ENCODE measurements around the gene MID1.

MID1 gene

DNA sequence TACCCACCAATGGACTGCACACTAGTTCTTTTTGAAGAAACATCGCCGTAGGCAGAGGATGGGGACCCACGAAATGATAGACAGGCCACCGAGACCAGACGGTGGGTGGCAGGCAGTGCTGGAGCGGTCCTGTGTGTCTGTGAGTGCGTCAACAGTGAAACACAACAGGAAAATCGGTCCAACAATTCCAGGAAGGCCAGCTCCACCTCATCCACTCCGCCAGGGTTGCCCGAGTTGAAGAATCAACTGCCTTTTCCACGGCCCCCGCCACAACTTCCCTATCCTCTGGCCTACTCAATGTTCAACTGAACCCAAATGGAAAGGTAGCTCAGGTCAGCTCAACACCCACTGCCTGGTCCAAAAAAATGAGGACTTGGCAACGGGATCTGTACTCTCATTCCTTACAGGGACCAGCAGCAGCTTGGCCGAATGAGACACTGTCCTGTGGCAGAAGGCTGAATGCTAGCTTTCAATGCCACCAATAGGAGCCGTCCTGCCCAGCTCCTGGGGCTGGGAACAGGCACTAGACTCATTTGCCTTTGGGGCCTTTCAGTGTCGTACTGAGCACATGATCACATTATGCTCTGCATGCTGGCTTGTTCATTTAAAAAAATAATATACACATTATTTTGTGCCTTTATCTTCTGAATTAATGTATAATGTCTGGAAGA is 43.5 kb downstream of the MID1 start:
- DNase-seq, result no peak

DNA sequence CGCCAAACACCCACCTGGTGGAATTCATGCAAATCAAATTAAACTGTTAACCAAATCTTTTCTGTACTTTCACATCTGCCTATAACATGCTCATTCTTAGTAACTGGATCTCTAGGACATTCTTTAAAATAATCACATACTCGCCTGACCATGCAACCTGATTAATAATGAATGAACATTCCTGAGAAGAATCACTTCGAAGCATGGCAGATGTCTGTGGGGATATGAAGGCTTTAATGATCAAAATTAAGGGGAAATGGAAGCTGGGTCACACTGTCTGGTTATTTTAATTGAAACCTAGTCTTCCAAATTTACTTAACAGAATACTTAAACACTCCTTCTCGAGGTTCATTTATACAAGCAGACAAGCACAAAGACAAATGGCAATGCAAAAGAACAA is 44.2 kb downstream of the MID1 start:
- DNase-seq, result no peak

DNA sequence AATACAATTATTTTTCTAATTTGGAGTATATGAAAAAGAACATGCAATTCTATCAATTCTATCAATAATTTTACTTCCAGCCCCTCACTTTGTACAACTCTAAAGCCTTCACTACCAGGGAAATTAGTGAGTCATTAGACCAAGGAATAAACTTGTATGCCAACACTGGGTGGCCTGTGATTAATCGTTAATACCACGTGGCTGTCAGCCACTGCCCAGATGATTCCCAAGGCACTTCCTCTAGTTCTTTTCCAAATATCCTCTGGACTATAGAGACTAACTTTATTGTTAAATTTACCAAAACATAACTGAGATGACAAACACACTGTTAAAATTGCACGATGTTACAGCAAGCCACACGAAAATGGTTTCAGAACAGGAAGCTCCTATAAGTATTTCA is 45.7 kb downstream of the MID1 start:
- DNase-seq, result no peak

DNA sequence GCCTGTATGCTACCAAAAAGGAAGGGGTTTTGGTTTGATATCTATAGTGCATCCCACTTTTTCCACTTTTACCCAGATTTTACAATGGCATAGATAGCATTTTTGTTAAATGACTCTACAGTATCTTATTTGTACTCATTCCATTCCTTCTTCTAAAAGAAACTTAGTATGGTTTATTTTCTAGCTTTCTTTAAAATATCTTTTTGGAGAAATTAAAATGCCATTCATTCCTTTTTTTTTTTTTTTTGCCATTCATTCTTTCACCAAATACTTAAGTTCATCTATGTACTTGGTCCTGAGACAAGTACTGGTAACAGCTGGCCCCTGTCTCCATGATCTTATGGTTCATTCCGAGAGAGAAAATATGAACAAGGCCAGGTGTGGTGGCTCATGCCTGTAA is 49.1 kb downstream of the MID1 start:
- DNase-seq, result no peak

DNA sequence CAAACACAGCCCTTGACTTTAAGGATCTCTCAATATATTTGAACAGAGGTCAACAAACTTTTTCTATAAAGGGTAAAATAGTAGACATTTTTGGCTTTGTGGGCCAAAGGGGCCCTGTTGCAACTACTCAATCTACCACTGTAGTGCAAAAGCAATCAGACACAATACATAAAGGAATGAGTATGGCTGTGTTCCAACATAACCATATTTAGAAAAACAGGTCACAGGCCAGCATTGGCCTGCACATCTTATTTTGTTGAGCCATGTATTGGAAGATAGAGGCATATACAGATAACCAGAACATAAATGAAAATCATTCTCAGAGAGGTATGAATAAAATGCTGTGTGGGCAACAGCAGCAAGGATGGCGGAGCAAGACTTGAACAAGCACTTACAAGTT is 49.8 kb downstream of the MID1 start:
- DNase-seq, result no peak

DNA sequence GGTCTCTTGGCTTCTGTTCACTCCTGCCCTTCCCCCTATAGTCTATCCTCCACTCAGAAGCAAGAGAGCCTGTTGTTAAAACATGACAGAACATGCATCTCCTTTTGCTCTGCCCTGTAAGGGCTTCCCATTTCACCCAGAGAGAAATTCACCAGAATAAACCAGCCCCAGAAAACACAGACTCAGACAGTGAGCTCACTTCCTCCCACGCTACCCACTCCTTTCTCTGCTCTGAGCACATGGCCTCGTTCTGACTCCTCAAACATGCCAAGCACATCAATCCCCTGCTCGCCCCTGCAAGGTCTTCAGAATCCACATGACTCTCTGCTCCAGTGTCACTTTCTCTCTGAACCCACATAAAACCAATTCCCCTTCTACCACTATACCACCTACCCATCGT is 50.4 kb downstream of the MID1 start:
- no peak for DNase-seq

DNA sequence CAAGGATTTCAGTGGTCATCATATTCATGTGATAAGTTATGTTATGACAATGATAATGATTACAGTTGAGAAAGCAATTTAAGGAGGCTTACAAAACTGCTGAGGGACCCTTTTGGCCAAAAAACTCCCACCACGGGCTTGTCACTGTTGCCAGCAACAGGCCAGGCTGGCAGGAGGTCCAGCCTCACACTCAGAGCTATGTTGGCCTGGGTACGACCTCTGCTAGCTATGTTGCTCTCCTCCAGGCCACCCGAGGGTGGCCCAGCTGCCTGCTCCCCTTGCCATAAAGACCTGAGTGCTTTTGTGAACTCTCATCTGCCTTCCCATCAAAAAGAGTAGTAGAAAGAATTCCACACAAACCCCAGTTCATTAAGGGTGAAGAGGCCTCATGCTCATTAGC is 52.0 kb downstream of the MID1 start:
- DNase-seq, result no peak

DNA sequence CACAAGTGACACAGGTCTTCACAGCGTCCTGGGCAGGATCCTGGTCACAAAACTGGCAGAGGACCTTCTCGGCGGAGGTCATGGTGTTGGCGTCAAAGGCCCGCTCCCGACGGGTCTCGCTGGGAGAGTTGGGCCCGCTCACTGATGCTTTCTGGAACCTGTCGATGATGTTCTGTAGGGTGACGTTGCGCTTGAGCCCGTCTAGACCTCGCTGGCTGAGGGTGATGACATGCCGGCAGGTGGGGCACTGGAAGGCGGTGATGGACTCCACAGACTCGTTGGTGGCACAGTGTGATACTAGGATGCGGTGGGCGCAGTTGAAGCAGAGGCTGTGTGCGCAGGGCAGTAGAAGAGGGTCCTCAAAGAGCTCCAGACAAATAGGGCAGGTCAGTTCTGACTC is 53.2 kb downstream of the MID1 start:
- DNase-seq, result no peak

DNA sequence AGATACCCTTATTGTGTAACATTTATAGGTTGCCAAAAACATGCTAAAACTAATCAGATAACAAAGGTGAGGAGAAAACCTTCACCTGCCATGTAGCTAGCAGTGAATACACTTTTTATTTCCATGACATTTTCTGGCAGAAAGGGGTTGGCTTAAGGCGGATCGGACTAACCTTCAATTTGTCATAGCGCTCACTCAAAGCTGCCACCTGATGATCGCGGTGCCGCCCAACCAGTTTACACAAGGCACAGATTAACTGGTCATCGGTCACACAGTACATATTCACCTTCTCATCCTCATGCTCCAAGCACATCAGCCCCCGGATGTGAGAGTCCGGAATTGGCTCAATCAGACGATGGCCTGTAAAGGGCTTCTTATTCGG is 53.7 kb downstream of the MID1 start:
- no peak for DNase-seq

DNA sequence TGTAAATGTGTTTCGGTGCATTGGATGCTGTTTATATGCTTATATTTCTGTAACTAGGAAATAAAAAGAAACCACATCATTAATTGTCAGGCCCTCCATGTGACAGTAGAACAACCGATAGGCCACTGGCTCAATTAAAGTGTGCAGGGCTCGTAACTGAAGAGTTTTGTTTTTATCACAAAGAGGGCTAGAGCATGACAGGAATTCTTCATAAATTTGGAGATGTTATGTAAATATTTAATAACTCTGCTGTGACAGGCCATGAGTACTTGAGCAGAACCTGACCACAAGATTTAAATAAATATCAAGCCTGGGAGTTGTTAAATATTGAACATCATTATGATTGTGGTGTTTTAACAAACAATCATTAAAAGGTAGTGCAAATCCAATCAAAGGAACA is 55.9 kb downstream of the MID1 start:
- no peak for DNase-seq

DNA sequence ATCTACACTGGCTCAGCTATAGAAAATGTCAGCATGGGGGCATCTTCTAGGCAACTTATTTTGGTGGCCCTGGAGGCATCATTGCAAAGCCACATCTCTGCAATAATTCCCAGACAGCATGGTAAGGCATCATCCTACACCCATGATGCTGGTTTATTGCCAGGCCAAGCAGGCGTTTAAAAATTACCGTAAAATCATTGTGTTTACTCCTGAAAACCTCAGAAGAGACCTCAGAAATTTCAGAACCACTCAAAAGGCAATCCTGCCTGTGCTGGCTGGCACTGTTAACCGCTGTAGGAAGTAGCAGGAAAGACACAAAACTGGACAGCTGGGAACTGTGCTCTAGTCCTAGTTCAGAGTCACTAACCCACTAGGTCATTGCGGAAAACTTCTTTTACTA is 63.2 kb downstream of the MID1 start:
- no peak for DNase-seq

DNA sequence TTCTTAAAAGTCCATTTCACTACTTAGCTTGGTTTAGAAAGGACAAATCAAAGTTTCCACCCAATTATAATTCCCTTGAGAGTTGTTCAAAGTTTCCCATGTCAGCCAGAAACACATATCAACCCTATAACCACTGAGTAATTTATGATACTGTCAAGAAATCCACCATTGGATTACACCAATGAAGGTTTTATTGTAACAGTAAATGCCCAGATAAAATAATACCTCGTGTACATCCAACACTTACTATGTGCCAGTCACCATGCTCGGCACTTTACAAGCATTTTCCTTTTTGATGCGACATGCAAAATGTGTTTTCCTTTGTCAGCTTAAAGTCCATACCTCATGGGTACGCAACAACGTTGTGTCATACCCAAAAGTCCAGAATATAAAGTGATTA is 64.0 kb downstream of the MID1 start:
- no peak for DNase-seq

DNA sequence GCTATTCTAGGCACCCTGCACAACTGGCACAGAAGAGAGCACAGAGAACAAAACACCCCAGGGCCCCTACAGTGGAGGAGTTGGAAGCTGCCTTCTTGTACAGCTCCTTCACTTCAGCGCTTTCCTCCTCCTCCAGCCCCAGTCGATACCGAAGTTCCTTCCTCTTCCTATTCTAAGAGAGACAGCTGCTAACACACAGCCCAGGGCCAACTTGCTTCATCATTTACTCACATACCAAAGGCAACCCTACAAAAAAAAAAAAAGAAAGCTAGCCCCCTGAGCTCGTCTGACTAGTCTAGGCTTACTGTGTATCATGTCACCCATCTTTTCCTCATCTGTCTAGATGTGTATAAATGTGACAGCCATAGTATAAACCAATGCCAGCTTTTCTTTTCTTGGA is 64.5 kb downstream of the MID1 start:
- DNase-seq, result no peak

DNA sequence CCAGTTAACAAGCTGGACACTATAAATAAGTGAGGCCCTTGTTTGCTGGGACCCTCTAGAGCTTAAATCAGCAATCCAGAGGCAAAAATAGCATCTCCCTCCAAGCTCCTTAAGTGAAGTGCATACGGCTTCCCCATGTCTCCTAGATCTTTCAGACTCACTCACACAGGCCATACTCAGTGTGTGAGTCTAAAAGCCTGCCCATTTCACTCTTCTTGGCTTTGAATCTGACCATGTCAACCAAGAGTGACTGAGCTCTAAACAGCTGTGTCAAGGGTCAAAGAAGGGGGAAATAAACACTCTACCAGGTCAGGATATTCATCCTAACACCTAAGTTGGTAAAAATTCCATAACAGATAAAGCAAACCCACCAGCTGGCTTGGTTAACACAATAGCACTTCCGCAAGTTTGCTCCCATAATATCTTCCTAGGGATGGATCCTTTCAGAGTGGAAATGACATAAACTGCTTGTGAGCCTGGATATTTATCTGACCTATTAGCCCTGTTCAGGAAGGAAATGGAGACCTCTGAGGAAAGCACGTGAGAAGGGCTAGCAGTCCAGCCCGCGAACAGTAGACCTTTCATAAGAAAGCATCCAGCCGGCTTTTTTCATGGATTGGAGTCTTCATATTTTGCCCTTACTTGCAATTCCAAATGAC is 65.6 kb downstream of the MID1 start:
- no peak for DNase-seq

DNA sequence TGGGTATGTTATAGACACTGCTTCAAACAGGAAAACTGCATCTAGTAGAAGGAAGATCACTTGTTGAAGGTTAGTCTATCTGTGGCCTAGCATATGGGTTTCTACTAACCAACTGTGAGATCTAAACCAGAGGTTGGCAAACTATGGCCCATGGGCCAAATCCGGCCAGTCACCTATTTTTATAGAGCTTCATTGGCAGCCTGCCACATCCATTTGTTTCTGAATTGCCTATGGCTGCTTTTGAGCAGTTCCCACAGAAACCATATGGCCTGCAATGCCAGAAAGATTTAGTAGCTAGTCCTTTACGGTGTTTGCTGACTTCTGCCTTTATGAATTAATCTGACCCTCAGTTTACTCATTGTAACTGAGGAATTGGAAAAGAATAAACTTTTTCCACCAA is 71.1 kb downstream of the MID1 start:
- peak; percentile 5 for DNase-seq

DNA sequence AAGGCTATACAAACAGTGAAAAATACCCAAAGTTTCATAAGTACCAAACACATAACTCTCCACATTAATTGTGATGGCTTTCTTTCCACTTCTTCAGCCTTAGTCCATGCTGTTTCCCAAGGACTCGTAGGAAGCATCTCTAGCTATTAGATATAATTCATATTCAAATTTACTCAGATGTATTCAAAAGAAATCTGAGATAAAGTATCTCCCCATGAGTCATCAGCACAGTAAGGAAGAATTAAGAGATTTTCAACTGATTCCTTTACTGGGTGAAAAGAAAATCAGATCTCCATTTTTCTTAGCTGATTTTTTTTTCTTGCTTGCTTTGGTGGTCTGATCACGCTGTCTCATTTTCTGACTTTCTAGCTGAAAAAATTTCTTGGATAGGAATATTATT is 71.7 kb downstream of the MID1 start:
- no peak for DNase-seq

DNA sequence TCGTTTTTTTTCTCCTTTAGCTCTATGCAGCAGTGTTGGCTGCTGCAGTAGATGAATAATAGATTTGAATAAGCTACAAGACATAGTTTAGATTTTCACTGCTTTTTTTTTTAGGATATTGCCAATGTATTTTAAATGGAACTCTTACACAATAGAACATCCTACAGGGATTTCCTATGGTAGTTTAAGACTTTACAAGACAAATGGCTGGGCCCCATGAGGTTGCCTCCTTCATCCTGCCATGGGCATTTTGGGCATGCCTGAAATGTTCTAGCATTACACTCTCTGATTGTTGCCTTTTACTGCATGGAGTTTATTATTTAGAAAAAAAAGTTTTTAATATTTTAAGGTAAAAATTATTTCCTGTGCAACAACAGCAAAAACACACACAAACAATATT is 74.5 kb downstream of the MID1 start:
- no peak for DNase-seq

DNA sequence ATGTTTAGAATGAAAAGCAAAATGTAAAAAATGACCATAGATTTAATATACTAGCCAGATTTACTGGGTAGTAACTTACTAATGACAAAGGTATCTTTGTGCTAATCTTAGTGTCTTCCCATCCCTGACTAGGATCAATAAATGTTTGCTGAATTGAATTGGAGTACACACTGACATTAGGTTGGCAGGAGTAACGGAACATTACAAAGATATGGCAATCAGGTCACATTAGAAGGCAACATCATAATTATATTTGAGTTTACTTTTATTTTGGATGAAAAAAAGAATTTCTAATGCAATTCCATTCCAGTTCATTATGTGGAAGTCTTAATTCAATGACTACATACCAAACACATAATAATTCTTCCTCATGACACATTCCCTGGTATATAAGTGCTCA is 77.8 kb downstream of the MID1 start:
- no peak for DNase-seq

DNA sequence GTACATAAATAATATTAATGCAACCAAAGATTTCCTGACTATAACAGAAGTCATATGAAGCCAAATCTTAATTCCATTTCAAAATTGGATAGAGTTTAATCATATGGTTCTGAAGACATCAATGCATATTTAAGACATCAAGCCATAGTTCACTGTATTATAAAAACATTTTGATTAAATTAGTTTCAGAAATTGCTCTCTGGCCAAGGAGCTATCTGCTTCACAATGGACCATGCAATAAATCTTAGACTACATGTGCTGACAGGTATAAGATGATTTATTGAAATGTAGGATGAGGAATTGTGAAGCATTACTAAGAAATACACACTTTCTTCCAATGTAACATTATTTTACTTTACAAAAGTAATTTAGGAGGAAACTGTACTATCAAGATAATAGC is 81.6 kb downstream of the MID1 start:
- DNase-seq, result no peak

DNA sequence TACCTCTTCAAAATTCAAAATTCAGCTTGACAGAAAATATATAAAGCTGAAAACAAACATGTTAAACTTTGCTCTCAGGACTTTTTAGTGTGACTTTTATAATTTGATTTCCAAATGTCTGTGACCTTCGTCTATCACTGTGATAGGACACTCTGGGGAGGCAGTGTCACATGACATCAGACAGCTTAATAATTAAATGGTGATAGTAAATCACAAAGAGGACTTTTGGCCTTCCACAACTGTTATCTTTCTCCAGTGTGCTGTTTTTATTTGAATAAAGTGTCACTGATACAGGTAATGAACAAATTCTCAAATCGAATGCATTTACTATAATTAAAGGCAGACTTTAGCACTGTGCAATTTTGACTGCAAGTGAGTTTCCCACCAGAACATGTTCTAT is 83.1 kb downstream of the MID1 start:
- no peak for DNase-seq

DNA sequence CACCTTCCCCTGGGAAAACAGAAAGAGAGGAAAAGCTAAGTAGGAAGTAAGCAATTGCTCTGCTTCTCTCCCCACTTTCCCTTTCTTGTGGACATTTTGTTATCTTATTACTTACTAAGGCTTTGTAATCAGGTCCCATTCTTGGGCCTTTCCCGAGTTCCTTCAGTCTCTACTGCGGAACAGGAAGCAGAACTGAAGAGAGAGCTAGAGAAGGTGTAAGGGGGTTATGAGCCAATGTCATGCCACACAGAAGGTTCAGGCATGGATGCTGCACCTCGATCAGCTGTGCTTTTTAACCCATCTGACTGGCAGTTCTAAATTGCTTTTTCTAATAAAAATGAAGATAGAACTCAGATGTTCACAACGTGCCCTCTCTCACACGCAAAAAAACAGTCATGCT is 83.6 kb downstream of the MID1 start:
- DNase-seq, result no peak

DNA sequence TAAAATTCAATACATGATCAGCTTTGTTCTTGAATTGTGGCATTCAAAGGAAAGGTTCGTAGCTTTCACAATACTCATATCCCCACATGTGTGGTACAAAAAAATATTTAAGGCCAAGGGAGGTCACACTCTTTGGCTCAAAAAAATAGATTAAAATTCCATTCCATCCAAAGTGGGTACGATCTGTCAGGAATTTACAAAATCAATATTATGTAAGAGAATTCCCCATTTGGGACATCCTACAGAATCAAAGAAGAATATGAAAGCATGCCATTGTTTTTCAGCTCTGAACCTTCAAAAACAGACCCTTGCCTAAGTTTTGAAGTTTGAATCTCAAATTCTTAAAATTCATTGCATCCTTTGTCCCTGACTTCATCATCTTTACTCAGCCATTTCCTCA is 85.8 kb downstream of the MID1 start:
- DNase-seq, result no peak

DNA sequence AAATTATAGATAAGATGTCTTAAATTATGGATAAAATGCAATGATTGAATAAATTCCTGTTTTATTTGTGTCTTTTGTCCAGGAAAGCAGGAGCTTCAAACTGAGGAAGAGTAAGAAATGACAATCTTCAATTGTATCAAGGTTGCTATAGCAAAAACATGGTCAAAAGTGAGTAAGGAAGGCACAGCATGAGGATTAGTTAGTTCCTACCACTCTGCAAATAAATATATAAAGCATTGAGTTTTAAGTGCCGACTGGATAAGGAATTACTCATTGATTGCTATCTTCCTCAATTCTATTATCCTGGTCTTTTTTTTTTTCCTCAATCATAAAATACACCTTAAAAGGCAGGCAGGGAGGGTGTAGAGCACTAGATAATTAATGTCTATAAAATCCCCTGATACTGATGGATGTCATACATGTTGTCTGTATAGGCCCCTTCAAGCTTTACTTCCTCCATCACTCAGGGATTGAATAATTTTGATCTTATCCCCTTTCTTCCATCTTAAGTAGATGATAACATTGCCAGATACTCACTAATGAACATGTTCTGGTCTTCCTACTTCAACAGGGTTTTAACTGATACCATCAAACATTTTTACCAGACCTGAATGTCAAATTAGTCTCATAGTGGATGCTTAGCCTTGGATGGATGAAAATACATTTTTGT is 86.6 kb downstream of the MID1 start:
- no peak for DNase-seq

DNA sequence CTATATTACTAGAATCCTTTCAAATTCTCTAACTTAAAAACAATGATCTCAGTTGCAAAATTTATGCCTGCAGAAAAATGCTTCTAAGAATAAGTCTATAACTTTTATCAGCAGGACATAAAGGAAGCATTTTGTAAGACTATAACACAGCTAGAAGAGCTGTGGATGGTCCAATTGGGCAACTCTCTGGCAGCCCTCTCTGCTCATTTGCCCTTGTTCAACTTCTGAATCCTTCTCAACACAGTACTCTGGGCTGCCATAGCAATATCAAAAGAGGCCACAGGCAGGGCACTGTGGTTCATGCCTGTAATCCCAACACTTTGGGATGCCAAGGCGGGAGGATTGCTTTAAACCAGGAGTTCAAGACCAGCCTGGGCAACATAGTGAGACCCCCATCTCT is 88.5 kb downstream of the MID1 start:
- no peak for DNase-seq

DNA sequence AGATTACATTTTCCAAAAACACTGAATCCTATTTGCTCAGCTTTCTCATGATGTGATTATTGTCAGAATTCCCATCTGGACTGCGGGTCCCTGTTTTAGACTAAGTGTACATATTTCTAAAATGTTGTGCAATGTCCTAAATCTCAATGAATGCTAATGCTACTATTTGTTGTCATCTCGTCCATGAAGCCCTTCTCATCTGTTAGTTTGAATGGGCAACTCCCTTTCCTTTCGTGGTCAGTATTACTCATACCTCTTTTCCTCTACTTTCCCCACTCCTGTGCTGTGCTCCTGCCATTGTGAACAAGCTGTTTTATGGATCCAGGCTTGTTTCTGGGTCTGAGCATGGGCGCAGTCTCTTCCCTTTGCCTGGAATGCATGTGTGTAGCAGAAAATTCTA is 91.0 kb downstream of the MID1 start:
- no peak for DNase-seq

Data from NCI-H345 (cell line).